H9 (cell line): ENCODE results near the gene CLCNKB. TPM values are rescaled to one million over a fixed set of nuclear protein-coding genes. Genes with fewer than 3 reads are reported as not detected.

Source experiments
- DNase-seq: peaks from one replicate; pipeline ENCODE4 v3.0.0-alpha.2; 2017
- H2AFZ ChIP-seq: one replicate; pipeline ENCODE4 v1.6.1; 2013; ENCODE audit warnings: mild to moderate bottlenecking, low read length, control low read depth, moderate library complexity
- H2AK5ac ChIP-seq: 2 replicates; pipeline ENCODE4 v1.6.1; 2013; ENCODE audit warnings: low read length, control low read depth, mixed read lengths; ENCODE audit not compliant: insufficient read length
- H2BK120ac ChIP-seq: one replicate; pipeline ENCODE4 v1.6.1; 2013; ENCODE audit warnings: low read depth, mild to moderate bottlenecking, low read length, control low read depth, inconsistent platforms; ENCODE audit not compliant: poor library complexity, severe bottlenecking
- H2BK12ac ChIP-seq: 2 replicates; pipeline ENCODE4 v1.6.1; 2013; ENCODE audit warnings: low read length, control low read depth, mixed read lengths, low read depth; ENCODE audit not compliant: insufficient read length
- H2BK15ac ChIP-seq: 2 replicates; pipeline ENCODE4 v1.6.1; 2013; ENCODE audit warnings: low read depth, low read length, control low read depth
- H2BK20ac ChIP-seq: one replicate; pipeline ENCODE4 v1.6.1; 2013; ENCODE audit warnings: low read depth, mild to moderate bottlenecking, low read length, control low read depth, inconsistent platforms; ENCODE audit not compliant: poor library complexity, severe bottlenecking
- H2BK5ac ChIP-seq: 2 replicates; pipeline ENCODE4 v1.6.1; 2013; ENCODE audit warnings: low read length, control low read depth, mixed read lengths; ENCODE audit not compliant: insufficient read length
- H3K14ac ChIP-seq: 2 replicates; pipeline ENCODE4 v1.6.1; 2013; ENCODE audit warnings: low read length, control low read depth; ENCODE audit not compliant: insufficient read depth
- H3K18ac ChIP-seq: 2 replicates; pipeline ENCODE4 v1.6.1; 2013; ENCODE audit warnings: low read depth, mild to moderate bottlenecking, mixed read lengths, low read length, control low read depth; ENCODE audit not compliant: insufficient read length
- H3K23ac ChIP-seq: 2 replicates; pipeline ENCODE4 v1.6.1; 2013; ENCODE audit warnings: low read length, control low read depth, mixed read lengths, low read depth; ENCODE audit not compliant: insufficient read length
- H3K23me2 ChIP-seq: 2 replicates; pipeline ENCODE4 v1.6.1; 2013; ENCODE audit warnings: low read depth, mild to moderate bottlenecking, mixed read lengths, low read length, control low read depth; ENCODE audit not compliant: insufficient read length, poor library complexity, severe bottlenecking
- H3K27ac ChIP-seq: 2 replicates; pipeline ENCODE4 v1.5.1; 2013; ENCODE audit warnings: low read length, control low read depth, mixed read lengths, low read depth; ENCODE audit not compliant: insufficient read length
- H3K27me3 ChIP-seq: 2 replicates; pipeline ENCODE4 v1.6.1; 2013; ENCODE audit warnings: low read length, control low read depth, inconsistent platforms; ENCODE audit not compliant: insufficient read depth
- H3K4ac ChIP-seq: 2 replicates; pipeline ENCODE4 v1.6.1; 2013; ENCODE audit warnings: low read depth, mild to moderate bottlenecking, control low read depth, inconsistent platforms, low read length, moderate library complexity
- H3K4me1 ChIP-seq: 2 replicates; pipeline ENCODE4 v1.6.1; 2013; ENCODE audit warnings: low read length, control low read depth, inconsistent platforms; ENCODE audit not compliant: insufficient read depth
- H3K4me2 ChIP-seq: 2 replicates; pipeline ENCODE4 v1.6.1; 2013; ENCODE audit warnings: low read length, control low read depth, mixed read lengths; ENCODE audit not compliant: insufficient read length, insufficient read depth
- H3K56ac ChIP-seq: 2 replicates; pipeline ENCODE4 v1.6.1; 2013; ENCODE audit warnings: low read depth, mild to moderate bottlenecking, mixed read lengths, low read length, control low read depth; ENCODE audit not compliant: insufficient read length
- H3K79me1 ChIP-seq: 2 replicates; pipeline ENCODE4 v1.6.1; 2013; ENCODE audit warnings: low read depth, mild to moderate bottlenecking, moderate library complexity, low read length, control low read depth, inconsistent platforms; ENCODE audit not compliant: insufficient read depth, poor library complexity, severe bottlenecking
- H3K79me2 ChIP-seq: 2 replicates; pipeline ENCODE4 v1.6.1; 2013; ENCODE audit warnings: low read length, control low read depth, inconsistent platforms; ENCODE audit not compliant: insufficient read depth
- H3K9ac ChIP-seq: 2 replicates; pipeline ENCODE4 v1.6.1; 2013; ENCODE audit warnings: low read length, control low read depth, mixed read lengths; ENCODE audit not compliant: insufficient read length; ENCODE audit errors: extremely low read depth
- H3K9me3 ChIP-seq: one replicate; pipeline ENCODE4 v1.6.1; 2013; ENCODE audit warnings: low read depth, low read length, inconsistent platforms; ENCODE audit not compliant: control insufficient read depth
- H3T11ph ChIP-seq: one replicate; pipeline ENCODE4 v1.6.1; 2013; ENCODE audit warnings: mild to moderate bottlenecking, low read length, control low read depth, inconsistent platforms
- H4K20me1 ChIP-seq: one replicate; pipeline ENCODE4 v1.6.1; 2013; ENCODE audit not compliant: control insufficient read depth, insufficient read length, insufficient read depth
- H4K5ac ChIP-seq: 2 replicates; pipeline ENCODE4 v1.6.1; 2013; ENCODE audit warnings: low read depth, mild to moderate bottlenecking, mixed read lengths, low read length, control low read depth; ENCODE audit not compliant: insufficient read length
- H4K8ac ChIP-seq: replicated peaks from 2 replicates; pipeline ENCODE4 v1.6.1; 2013; ENCODE audit warnings: low read length, control low read depth, mixed read lengths, low read depth; ENCODE audit not compliant: insufficient read length
- H4K91ac ChIP-seq: 2 replicates; pipeline ENCODE4 v1.6.1; 2013; ENCODE audit warnings: low read depth, mild to moderate bottlenecking, moderate library complexity, mixed read lengths, low read length, control low read depth; ENCODE audit not compliant: insufficient read length
- H3K27ac Mint-ChIP-seq, 3 experiments: 2 replicates in 2 of 3; 3 replicates in 1 of 3; pipeline ENCODE4 v1.8.0; 2020 to 2021; ENCODE audit warnings: mixed read lengths in 3 of 3, mild to moderate bottlenecking in 1 of 3, moderate library complexity in 1 of 3
- H3K27me3 Mint-ChIP-seq: 2 replicates; pipeline ENCODE4 v1.8.0; 2021; ENCODE audit warnings: low read depth, mild to moderate bottlenecking, moderate library complexity, mixed read lengths
- H3K36me3 Mint-ChIP-seq, 3 experiments: 2 replicates in 2 of 3; 3 replicates in 1 of 3; pipeline ENCODE4 v1.8.0; 2020 to 2021; ENCODE audit warnings: low read depth in 3 of 3, mixed read lengths in 3 of 3; ENCODE audit not compliant: insufficient read depth in 1 of 3
- H3K4me1 Mint-ChIP-seq, 2 experiments: 2 replicates each; pipeline ENCODE4 v1.8.0; 2020; ENCODE audit warnings: mixed read lengths in 2 of 2
- H3K4me3 Mint-ChIP-seq, 2 experiments: 2 replicates in 1 of 2; 3 replicates in 1 of 2; pipeline ENCODE4 v1.8.0; 2020 to 2021; ENCODE audit warnings: mild to moderate bottlenecking in 2 of 2, mixed read lengths in 2 of 2, moderate library complexity in 1 of 2
- H3K9me3 Mint-ChIP-seq, 2 experiments: 2 replicates in 1 of 2; 3 replicates in 1 of 2; pipeline ENCODE4 v1.8.0; 2020; ENCODE audit warnings: mild to moderate bottlenecking in 2 of 2, mixed read lengths in 2 of 2, moderate library complexity in 1 of 2
- WGBS: extraction: QIAGEN DNeasy Blood & Tissue Kit; methylation state at CpG from one replicate; pipeline ENCODE4 v1.1.7; 2013; ENCODE audit warnings: missing lambda C conversion rate, low lambda C conversion rate, mixed read lengths; ENCODE audit not compliant: insufficient read length; ENCODE audit errors: extremely low coverage; 5-methylcytosine and 5-hydroxymethylcytosine counted together
- total RNA-seq: library from RNA; stranded (reverse); gene quantifications from 2 replicates; pipeline ENCODE4 v1.2.1, GENCODE V29; 2021
- TF ChIP-seq, protein P1 (sequence below): fragments of 200-600 bp; sonication (generic); conservative IDR thresholded peaks from 3 replicates; pipeline ENCODE4 v1.8.0; 2021; ENCODE audit warnings: antibody characterized with exemption, mild to moderate bottlenecking

The CLCNKB gene
- total RNA-seq, 1 experiment from 2014 or later = 1.7 TPM

DNA sequence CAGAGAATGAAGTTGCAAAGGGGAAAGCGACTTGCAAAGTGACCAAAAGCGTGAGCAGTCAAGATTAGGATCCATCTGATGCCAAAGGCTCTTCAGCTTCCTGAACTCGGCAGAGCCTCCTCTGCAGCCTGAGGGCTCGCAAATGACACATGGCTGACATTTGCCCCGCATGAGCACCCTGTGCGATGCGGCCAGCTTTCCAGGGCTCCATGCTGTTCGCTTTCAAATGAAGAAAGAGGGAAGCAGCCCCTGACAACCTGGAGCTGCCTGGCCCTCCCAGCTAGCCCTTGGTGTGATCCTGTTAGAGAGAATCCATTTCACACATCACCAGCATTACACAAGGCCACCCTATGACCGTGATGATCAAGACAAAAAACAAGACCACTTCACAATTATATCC lies 50.0 kb downstream of the CLCNKB start:
- Histone ChIP-seq H2AFZ (no peak overlapping the region), H3K18ac (no peak overlapping the region), H2BK20ac (no peak overlapping the region), H2BK12ac (no peak overlapping the region), H2BK5ac (no peak overlapping the region), H3K4ac (no peak overlapping the region), H3K23me2 (no peaks in the 10 kb centered on the region), H3K23ac (no peak overlapping the region), H3K9ac (no peak overlapping the region), H4K20me1 (no peaks in the 10 kb centered on the region), H3K27ac (no peak overlapping the region), H3K4me1 (no peaks in the 10 kb centered on the region), H3K27me3 (no peaks in the 10 kb centered on the region; the same call in 1 of the 2 replicates), H4K91ac (no peak overlapping the region), H2BK15ac (no peak overlapping the region), H3K4me2 (no peak overlapping the region), H4K8ac (no peak overlapping the region), H3K79me1 (no peaks in the 10 kb centered on the region), H3K79me2 (no peaks in the 10 kb centered on the region), H3K9me3 (no peaks in the 10 kb centered on the region), H2AK5ac (no peak overlapping the region), H3K14ac (no peak overlapping the region), H3T11ph (no peak overlapping the region), H3K56ac (no peak overlapping the region), H4K5ac (no peak overlapping the region), H2BK120ac (no peak overlapping the region)
- no peak overlapping the region for H3K27ac Mint-ChIP-seq
- H3K4me1 Mint-ChIP-seq = peaks cover 10 to 28% of the 10 kb centered on the region in 2 experiments
- DNase-seq = no peak
- H3K36me3 Mint-ChIP-seq = no peaks in the 10 kb centered on the region
- WGBS = no CpG with 5 or more reads among the region's 9 CpGs
- no peak overlapping the region for H3K4me3 Mint-ChIP-seq
- TF ChIP-seq, protein P1, sequence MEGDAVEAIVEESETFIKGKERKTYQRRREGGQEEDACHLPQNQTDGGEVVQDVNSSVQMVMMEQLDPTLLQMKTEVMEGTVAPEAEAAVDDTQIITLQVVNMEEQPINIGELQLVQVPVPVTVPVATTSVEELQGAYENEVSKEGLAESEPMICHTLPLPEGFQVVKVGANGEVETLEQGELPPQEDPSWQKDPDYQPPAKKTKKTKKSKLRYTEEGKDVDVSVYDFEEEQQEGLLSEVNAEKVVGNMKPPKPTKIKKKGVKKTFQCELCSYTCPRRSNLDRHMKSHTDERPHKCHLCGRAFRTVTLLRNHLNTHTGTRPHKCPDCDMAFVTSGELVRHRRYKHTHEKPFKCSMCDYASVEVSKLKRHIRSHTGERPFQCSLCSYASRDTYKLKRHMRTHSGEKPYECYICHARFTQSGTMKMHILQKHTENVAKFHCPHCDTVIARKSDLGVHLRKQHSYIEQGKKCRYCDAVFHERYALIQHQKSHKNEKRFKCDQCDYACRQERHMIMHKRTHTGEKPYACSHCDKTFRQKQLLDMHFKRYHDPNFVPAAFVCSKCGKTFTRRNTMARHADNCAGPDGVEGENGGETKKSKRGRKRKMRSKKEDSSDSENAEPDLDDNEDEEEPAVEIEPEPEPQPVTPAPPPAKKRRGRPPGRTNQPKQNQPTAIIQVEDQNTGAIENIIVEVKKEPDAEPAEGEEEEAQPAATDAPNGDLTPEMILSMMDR = no peak
- H3K27me3 Mint-ChIP-seq = peaks cover 11% of the 10 kb centered on the region
- no peaks in the 10 kb centered on the region for H3K9me3 Mint-ChIP-seq
